ENCODE data around the gene RITA1. TPM values are rescaled to one million over a fixed set of nuclear protein-coding genes. Genes with fewer than 3 reads are reported as not detected.

RITA1 gene
- total and polyA plus RNA-seq, 5 donors = 10.1 to 15.5 (median 14.2) TPM

DNA sequence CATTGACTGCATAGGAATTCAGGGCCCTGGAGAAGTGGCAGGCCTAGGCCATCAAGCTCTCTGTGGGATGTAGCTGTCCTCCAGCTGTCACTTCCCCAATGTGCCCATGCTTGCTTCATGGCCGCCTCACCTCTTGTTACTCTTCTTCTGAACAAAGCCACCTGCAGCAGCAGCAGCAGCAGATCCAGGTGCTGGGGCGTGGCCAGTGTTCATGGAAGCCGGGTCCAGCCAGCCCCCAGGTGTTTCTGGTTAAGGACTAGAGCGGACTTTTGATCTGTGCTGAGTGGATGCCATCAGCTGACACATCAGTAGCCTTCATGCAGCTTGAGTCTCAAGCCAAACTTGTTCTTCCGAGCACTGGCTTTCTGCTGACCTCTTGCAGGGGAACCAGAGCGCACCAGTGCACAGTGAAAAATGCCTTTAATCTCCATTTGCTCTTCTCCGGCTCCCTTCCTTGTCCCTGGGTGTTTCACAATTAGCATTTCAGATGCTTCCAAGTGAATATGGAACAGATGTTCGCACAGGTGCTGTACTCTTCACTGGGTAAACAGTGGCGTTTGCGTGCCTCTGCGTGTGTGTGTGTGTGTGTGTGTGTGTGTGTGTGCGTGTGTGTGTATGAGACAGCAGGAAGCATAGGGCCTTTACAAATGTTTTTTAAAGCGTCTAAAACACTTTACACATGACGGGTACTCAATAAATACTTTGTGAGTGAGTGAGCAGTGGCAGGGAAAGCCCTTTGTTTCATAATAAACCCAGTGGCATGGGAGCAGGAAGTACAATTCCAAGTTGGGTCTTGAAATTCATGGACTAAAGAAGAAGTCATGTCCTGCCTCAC, 55.9 kb downstream of the RITA1 start:
- Histone ChIP-seq H3K4me3 (ENCODE audit: low read length) (no peak overlapping the region), H3K4me1 (ENCODE audit: control insufficient read depth, insufficient read depth, low read length) (peaks cover 38% of the 10 kb centered on the region), H3K27ac (ENCODE audit: low read length) (peak overlapping the region; percentile 16), H3K27me3 (ENCODE audit: control insufficient read depth, insufficient read depth) (no peaks in the 10 kb centered on the region), H3K9me3 (ENCODE audit: control insufficient read depth, low read length) (no peaks in the 10 kb centered on the region)
- WGBS = 75% methylated on average over 14 of the region's 14 CpGs
- DNase-seq (peak in 1 of 3 donors; percentile 37), ATAC-seq (no peak)
- intact Hi-C loops (cut with DNase I) = no loop called here

Small RNA genes lying within 50 kb of the gene (microRNA-seq; reads per million reads assigned to microRNA genes)
- 0 to 0.42 reads per million in 2 donors for gene MIR7106

Other genes starting within 250 kb of the RITA1 start
- gene OAS3, start 247.2 kb upstream of the RITA1 start, total RNA-seq = 10 to 100 TPM in 1 of 4 donors, 1 to 10 TPM in 3; 5.5 to 15.7 (median 7.9) TPM
- gene OAS3, start 247.2 kb upstream of the RITA1 start, polyA plus RNA-seq = 5.1 TPM
- gene OAS2, start 207.2 kb upstream of the RITA1 start, total RNA-seq = 10 to 100 TPM in 2 of 4 donors, 1 to 10 TPM in 2; 4.8 to 13.7 (median 9.8) TPM
- 4.1 TPM for gene OAS2, start 207.2 kb upstream of the RITA1 start, polyA plus RNA-seq
- 1 to 10 TPM; 2.0 to 4.9 (median 3.9) TPM for gene DTX1, start 129.0 kb upstream of the RITA1 start, total RNA-seq
- gene DTX1, start 129.0 kb upstream of the RITA1 start, polyA plus RNA-seq = 1.2 TPM
- gene RASAL1, start 50.0 kb upstream of the RITA1 start, total RNA-seq = not detected
- not detected for gene RASAL1, start 50.0 kb upstream of the RITA1 start, polyA plus RNA-seq
- not detected for gene CFAP73, start 36.0 kb upstream of the RITA1 start, total RNA-seq
- 0.09 TPM for gene CFAP73, start 36.0 kb upstream of the RITA1 start, polyA plus RNA-seq
- 10 to 100 TPM; 27.5 to 36.1 (median 31.3) TPM for gene DDX54, start 243 bp upstream of the RITA1 start, total RNA-seq
- gene DDX54, start 243 bp upstream of the RITA1 start, polyA plus RNA-seq = 17.2 TPM
- 10 to 100 TPM; 73.8 to 96.1 (median 76.6) TPM for gene TPCN1, start 35.7 kb downstream of the RITA1 start, total RNA-seq
- 43.1 TPM for gene TPCN1, start 35.7 kb downstream of the RITA1 start, polyA plus RNA-seq
- 10 to 100 TPM; 11.6 to 16.0 (median 14.0) TPM for gene SLC8B1, start 149.4 kb downstream of the RITA1 start, total RNA-seq
- gene SLC8B1, start 149.4 kb downstream of the RITA1 start, polyA plus RNA-seq = 10.8 TPM
- gene PLBD2, start 172.9 kb downstream of the RITA1 start, total RNA-seq = 10 to 100 TPM; 48.4 to 54.3 (median 51.4) TPM
- gene PLBD2, start 172.9 kb downstream of the RITA1 start, polyA plus RNA-seq = 33.7 TPM
- under 1 TPM in 3 of 4 donors, not detected in 1; 0.26 to 0.58 (median 0.34) TPM for gene SDS, start 218.2 kb downstream of the RITA1 start, total RNA-seq
- 0.52 TPM for gene SDS, start 218.2 kb downstream of the RITA1 start, polyA plus RNA-seq
- 1 to 10 TPM; 4.2 to 9.5 (median 5.7) TPM for gene SDSL, start 236.7 kb downstream of the RITA1 start, total RNA-seq
- 8.0 TPM for gene SDSL, start 236.7 kb downstream of the RITA1 start, polyA plus RNA-seq

All from right cardiac atrium (tissue), 5 donors.